Measurements from ENCODE around the gene STARD10.

DNA sequence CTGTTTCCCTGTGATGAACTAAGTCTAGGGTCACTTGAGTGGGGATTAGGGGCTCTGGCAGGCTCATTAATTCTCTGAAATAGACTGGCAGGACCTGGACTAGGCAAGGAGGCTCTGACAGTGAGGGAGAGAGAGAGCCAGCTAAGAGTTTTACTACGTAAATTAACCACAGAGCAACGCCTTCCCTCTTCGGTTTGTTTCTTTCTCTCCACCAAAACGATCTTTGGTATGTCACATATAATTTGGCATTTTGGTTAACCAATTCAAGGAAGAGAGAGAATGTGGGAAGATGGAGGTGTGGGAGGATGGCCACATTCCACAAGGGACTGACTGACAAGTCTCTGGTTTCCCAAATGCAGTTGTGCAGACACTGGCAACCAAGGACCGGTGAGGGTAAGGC, 48.3 kb upstream of the STARD10 start:
- TF ChIP-seq, protein P1, sequence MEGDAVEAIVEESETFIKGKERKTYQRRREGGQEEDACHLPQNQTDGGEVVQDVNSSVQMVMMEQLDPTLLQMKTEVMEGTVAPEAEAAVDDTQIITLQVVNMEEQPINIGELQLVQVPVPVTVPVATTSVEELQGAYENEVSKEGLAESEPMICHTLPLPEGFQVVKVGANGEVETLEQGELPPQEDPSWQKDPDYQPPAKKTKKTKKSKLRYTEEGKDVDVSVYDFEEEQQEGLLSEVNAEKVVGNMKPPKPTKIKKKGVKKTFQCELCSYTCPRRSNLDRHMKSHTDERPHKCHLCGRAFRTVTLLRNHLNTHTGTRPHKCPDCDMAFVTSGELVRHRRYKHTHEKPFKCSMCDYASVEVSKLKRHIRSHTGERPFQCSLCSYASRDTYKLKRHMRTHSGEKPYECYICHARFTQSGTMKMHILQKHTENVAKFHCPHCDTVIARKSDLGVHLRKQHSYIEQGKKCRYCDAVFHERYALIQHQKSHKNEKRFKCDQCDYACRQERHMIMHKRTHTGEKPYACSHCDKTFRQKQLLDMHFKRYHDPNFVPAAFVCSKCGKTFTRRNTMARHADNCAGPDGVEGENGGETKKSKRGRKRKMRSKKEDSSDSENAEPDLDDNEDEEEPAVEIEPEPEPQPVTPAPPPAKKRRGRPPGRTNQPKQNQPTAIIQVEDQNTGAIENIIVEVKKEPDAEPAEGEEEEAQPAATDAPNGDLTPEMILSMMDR (IDR thresholded peaks at IDR 0.05), result no peak
- TF ChIP-seq POLR2A (IDR thresholded peaks at IDR 0.05), result no peak

Data from heart left ventricle (tissue), 13 donors.